ENCODE measurements around the gene PCDHB14.
A peak's percentile ranks its signal among the peaks of the same experiment; 100 is the strongest.
"Not testable (repeated sequence)": the region's sequence is repeated elsewhere in the genome, so short reads cannot be mapped to it uniquely, and the experiment has no call there.

PCDHB14 gene

GRCh38 chr5:141208478-141208877, 14.7 kb upstream of the PCDHB14 start, which contains the start of gene PCDHB12:
PCDHB12 (plus strand) TSS chr5:141208719; CDS start chr5:141208908, 189 bp downstream.
- H3K27ac ChIP-seq (ENCODE audit: insufficient read depth in 1 of 2, low read depth in 1 of 2, low read length in 2 of 2, poor library complexity in 1 of 2, severe bottlenecking in 2 of 2): no peak within 1 kb of the TSS
- H3K4me1 ChIP-seq (ENCODE audit: control extremely low read depth in 1 of 4, control insufficient read depth in 4 of 4, insufficient read depth in 4 of 4, low read length in 3 of 4): no peaks in the 10 kb centered on the region
- peaks cover 4 to 26% (median 11%) of the 10 kb centered on the region in 5 experiments for H3K9me3 ChIP-seq (ENCODE audit: control extremely low read depth in 1 of 5, control insufficient read depth in 4 of 5, insufficient read depth in 2 of 5, low read depth in 1 of 5, low read length in 4 of 5)
- 22% methylated on average over 9 of the region's 11 CpGs for WGBS (ENCODE audit: insufficient coverage)
- CTCF ChIA-PET: no interaction called here
- H3K36me3 ChIP-seq (ENCODE audit: control insufficient read depth in 4 of 4, insufficient read depth in 4 of 4, low read length in 3 of 4): no peaks in the 10 kb centered on the region
- POLR2A ChIA-PET: no interaction called here
- H3K4me3 ChIP-seq (ENCODE audit: control insufficient read depth in 1 of 7, extremely low read depth in 1 of 7, insufficient read depth in 4 of 7, low read depth in 2 of 7, low read length in 6 of 7): no peak within 1 kb of the TSS
- H3K27me3 ChIP-seq (replicated peaks in 2 of 5; ENCODE audit: control insufficient read depth in 4 of 5, insufficient read depth in 5 of 5, low read length in 4 of 5): peaks cover 3 to 37% (median 19%) of the 10 kb centered on the region in 5 experiments
- peak in 2 of 3 donors; percentile 4 for DNase-seq

GRCh38 chr5:141210281-141210680, 12.9 kb upstream of the PCDHB14 start:
- POLR2A ChIA-PET; CTCF ChIA-PET; DNase-seq; H3K4me3 ChIP-seq (ENCODE audit: control insufficient read depth in 1 of 7, extremely low read depth in 1 of 7, insufficient read depth in 4 of 7, low read depth in 2 of 7, low read length in 6 of 7); H3K36me3 ChIP-seq (ENCODE audit: control insufficient read depth in 4 of 4, insufficient read depth in 4 of 4, low read length in 3 of 4); H3K4me1 ChIP-seq (ENCODE audit: control extremely low read depth in 1 of 4, control insufficient read depth in 4 of 4, insufficient read depth in 4 of 4, low read length in 3 of 4); H3K27ac ChIP-seq (ENCODE audit: insufficient read depth in 1 of 2, low read depth in 1 of 2, low read length in 2 of 2, poor library complexity in 1 of 2, severe bottlenecking in 2 of 2): not testable (repeated sequence)
- peaks cover 7 to 51% (median 19%) of the 10 kb centered on the region in 5 experiments for H3K27me3 ChIP-seq (replicated peaks in 2 of 5; ENCODE audit: control insufficient read depth in 4 of 5, insufficient read depth in 5 of 5, low read length in 4 of 5)
- WGBS (ENCODE audit: insufficient coverage): 33% methylated on average over 22 of the region's 39 CpGs
- H3K9me3 ChIP-seq (ENCODE audit: control extremely low read depth in 1 of 5, control insufficient read depth in 4 of 5, insufficient read depth in 2 of 5, low read depth in 1 of 5, low read length in 4 of 5): peaks cover 4 to 32% (median 18%) of the 10 kb centered on the region in 5 experiments

- CTCF ChIA-PET; POLR2A ChIA-PET; H3K27ac ChIP-seq (ENCODE audit: insufficient read depth in 1 of 2, low read depth in 1 of 2, low read length in 2 of 2, poor library complexity in 1 of 2, severe bottlenecking in 2 of 2); H3K4me3 ChIP-seq (ENCODE audit: control insufficient read depth in 1 of 7, extremely low read depth in 1 of 7, insufficient read depth in 4 of 7, low read depth in 2 of 7, low read length in 6 of 7); DNase-seq; H3K36me3 ChIP-seq (ENCODE audit: control insufficient read depth in 4 of 4, insufficient read depth in 4 of 4, low read length in 3 of 4); H3K4me1 ChIP-seq (ENCODE audit: control extremely low read depth in 1 of 4, control insufficient read depth in 4 of 4, insufficient read depth in 4 of 4, low read length in 3 of 4): not testable (repeated sequence)
- peaks cover 7 to 55% (median 19%) of the 10 kb centered on the region in 5 experiments for H3K27me3 ChIP-seq (replicated peaks in 2 of 5; ENCODE audit: control insufficient read depth in 4 of 5, insufficient read depth in 5 of 5, low read length in 4 of 5)
- H3K9me3 ChIP-seq (ENCODE audit: control extremely low read depth in 1 of 5, control insufficient read depth in 4 of 5, insufficient read depth in 2 of 5, low read depth in 1 of 5, low read length in 4 of 5): peaks cover 3 to 34% (median 20%) of the 10 kb centered on the region in 5 experiments
- WGBS (ENCODE audit: insufficient coverage): 35% methylated on average over 5 of the region's 27 CpGs
These were observed 12.3 kb upstream of the PCDHB14 start for GRCh38 chr5:141210849-141211248.

GRCh38 chr5:141213656-141214339, 9.3 kb upstream of the PCDHB14 start, which contains the start of gene PCDHB13:
PCDHB13 (plus strand) TSS chr5:141213919; CDS start chr5:141214124, 205 bp downstream.
- H3K36me3 ChIP-seq (ENCODE audit: control insufficient read depth in 4 of 4, insufficient read depth in 4 of 4, low read length in 3 of 4); H3K27ac ChIP-seq (ENCODE audit: insufficient read depth in 1 of 2, low read depth in 1 of 2, low read length in 2 of 2, poor library complexity in 1 of 2, severe bottlenecking in 2 of 2); H3K4me1 ChIP-seq (ENCODE audit: control extremely low read depth in 1 of 4, control insufficient read depth in 4 of 4, insufficient read depth in 4 of 4, low read length in 3 of 4); POLR2A ChIA-PET; H3K4me3 ChIP-seq (ENCODE audit: control insufficient read depth in 1 of 7, extremely low read depth in 1 of 7, insufficient read depth in 4 of 7, low read depth in 2 of 7, low read length in 6 of 7); CTCF ChIA-PET: not testable (repeated sequence)
- peak in 2 of 3 donors; percentile 1 to 21 for DNase-seq
- H3K27me3 ChIP-seq (replicated peaks in 2 of 5; ENCODE audit: control insufficient read depth in 4 of 5, insufficient read depth in 5 of 5, low read length in 4 of 5): peaks cover 8 to 50% (median 19%) of the 10 kb centered on the region in 5 experiments
- peaks cover 3 to 46% (median 23%) of the 10 kb centered on the region in 5 experiments for H3K9me3 ChIP-seq (ENCODE audit: control extremely low read depth in 1 of 5, control insufficient read depth in 4 of 5, insufficient read depth in 2 of 5, low read depth in 1 of 5, low read length in 4 of 5)
- WGBS (ENCODE audit: insufficient coverage): no CpG with 5 or more reads among the region's 18 CpGs

GRCh38 chr5:141214583-141214982, 8.6 kb upstream of the PCDHB14 start:
- POLR2A ChIA-PET; H3K27ac ChIP-seq (ENCODE audit: insufficient read depth in 1 of 2, low read depth in 1 of 2, low read length in 2 of 2, poor library complexity in 1 of 2, severe bottlenecking in 2 of 2); H3K36me3 ChIP-seq (ENCODE audit: control insufficient read depth in 4 of 4, insufficient read depth in 4 of 4, low read length in 3 of 4); CTCF ChIA-PET; H3K4me3 ChIP-seq (ENCODE audit: control insufficient read depth in 1 of 7, extremely low read depth in 1 of 7, insufficient read depth in 4 of 7, low read depth in 2 of 7, low read length in 6 of 7); DNase-seq; H3K4me1 ChIP-seq (ENCODE audit: control extremely low read depth in 1 of 4, control insufficient read depth in 4 of 4, insufficient read depth in 4 of 4, low read length in 3 of 4): not testable (repeated sequence)
- H3K27me3 ChIP-seq (replicated peaks in 2 of 5; ENCODE audit: control insufficient read depth in 4 of 5, insufficient read depth in 5 of 5, low read length in 4 of 5): peaks cover 4 to 44% (median 19%) of the 10 kb centered on the region in 5 experiments
- WGBS (ENCODE audit: insufficient coverage): 51% methylated on average over 5 of the region's 12 CpGs
- H3K9me3 ChIP-seq (ENCODE audit: control extremely low read depth in 1 of 5, control insufficient read depth in 4 of 5, insufficient read depth in 2 of 5, low read depth in 1 of 5, low read length in 4 of 5): peaks cover 3 to 40% (median 23%) of the 10 kb centered on the region in 5 experiments

GRCh38 chr5:141215504-141215903, 7.6 kb upstream of the PCDHB14 start:
- DNase-seq; CTCF ChIA-PET; POLR2A ChIA-PET; H3K4me1 ChIP-seq (ENCODE audit: control extremely low read depth in 1 of 4, control insufficient read depth in 4 of 4, insufficient read depth in 4 of 4, low read length in 3 of 4); H3K36me3 ChIP-seq (ENCODE audit: control insufficient read depth in 4 of 4, insufficient read depth in 4 of 4, low read length in 3 of 4); H3K4me3 ChIP-seq (ENCODE audit: control insufficient read depth in 1 of 7, extremely low read depth in 1 of 7, insufficient read depth in 4 of 7, low read depth in 2 of 7, low read length in 6 of 7); H3K27ac ChIP-seq (ENCODE audit: insufficient read depth in 1 of 2, low read depth in 1 of 2, low read length in 2 of 2, poor library complexity in 1 of 2, severe bottlenecking in 2 of 2): not testable (repeated sequence)
- Histone ChIP-seq H3K27me3 (replicated peaks in 2 of 5; ENCODE audit: control insufficient read depth in 4 of 5, insufficient read depth in 5 of 5, low read length in 4 of 5) (peaks cover 0 to 37% (median 19%) of the 10 kb centered on the region in 5 experiments), H3K9me3 (ENCODE audit: control extremely low read depth in 1 of 5, control insufficient read depth in 4 of 5, insufficient read depth in 2 of 5, low read depth in 1 of 5, low read length in 4 of 5) (peaks cover 3 to 36% (median 17%) of the 10 kb centered on the region in 5 experiments)
- 33% methylated on average over 19 of the region's 40 CpGs for WGBS (ENCODE audit: insufficient coverage)

- H3K4me3 ChIP-seq (ENCODE audit: control insufficient read depth in 1 of 7, extremely low read depth in 1 of 7, insufficient read depth in 4 of 7, low read depth in 2 of 7, low read length in 6 of 7); H3K27ac ChIP-seq (ENCODE audit: insufficient read depth in 1 of 2, low read depth in 1 of 2, low read length in 2 of 2, poor library complexity in 1 of 2, severe bottlenecking in 2 of 2); POLR2A ChIA-PET; DNase-seq; H3K4me1 ChIP-seq (ENCODE audit: control extremely low read depth in 1 of 4, control insufficient read depth in 4 of 4, insufficient read depth in 4 of 4, low read length in 3 of 4); H3K36me3 ChIP-seq (ENCODE audit: control insufficient read depth in 4 of 4, insufficient read depth in 4 of 4, low read length in 3 of 4): not testable (repeated sequence)
- CTCF ChIA-PET: interaction anchor here (1.1 kb wide), 1 partner anchor 11 kb away, joined by 3 read pairs; no protein-coding TSS in a partner anchor
- Histone ChIP-seq H3K27me3 (replicated peaks in 2 of 5; ENCODE audit: control insufficient read depth in 4 of 5, insufficient read depth in 5 of 5, low read length in 4 of 5) (peaks cover 0 to 35% (median 22%) of the 10 kb centered on the region in 5 experiments), H3K9me3 (ENCODE audit: control extremely low read depth in 1 of 5, control insufficient read depth in 4 of 5, insufficient read depth in 2 of 5, low read depth in 1 of 5, low read length in 4 of 5) (peaks cover 3 to 32% (median 17%) of the 10 kb centered on the region in 5 experiments)
- WGBS (ENCODE audit: insufficient coverage): 37% methylated on average over 8 of the region's 26 CpGs
These were observed 7.1 kb upstream of the PCDHB14 start for GRCh38 chr5:141216035-141216434.
